Gastroesophageal sphincter (tissue), 3 donors: ENCODE measurements around the gene GRID2.

Source experiments
- EP300 ChIP-seq: sonication (generic); formaldehyde crosslinking; IDR thresholded peaks from one replicate; pipeline ENCODE4 v1.6.1; 2017; ENCODE audit warnings: antibody characterized with exemption, mild to moderate bottlenecking
- POLR2A ChIP-seq, 2 donors: fragments of 450-650 bp; IDR thresholded peaks; one replicate each; pipeline ENCODE4 v1.6.1; 2017; ENCODE audit warnings: antibody characterized with exemption in 2 of 2, mild to moderate bottlenecking in 2 of 2, moderate library complexity in 1 of 2
- POLR2AphosphoS5 ChIP-seq: sonication (generic); formaldehyde crosslinking; IDR thresholded peaks from one replicate; pipeline ENCODE4 v1.6.1; 2017; ENCODE audit warnings: antibody characterized with exemption
- TF ChIP-seq, protein P1 (sequence below), 4 experiments: fragments of 200-600 bp in 2 of 4; fragments of 450-650 bp in 2 of 4; sonication (generic) in 1 of 4; IDR thresholded peaks; one replicate each; pipeline ENCODE4 v1.5.1; 2017 to 2019; ENCODE audit warnings: antibody characterized with exemption in 4 of 4, mild to moderate bottlenecking in 2 of 4, moderate library complexity in 2 of 4

DNA sequence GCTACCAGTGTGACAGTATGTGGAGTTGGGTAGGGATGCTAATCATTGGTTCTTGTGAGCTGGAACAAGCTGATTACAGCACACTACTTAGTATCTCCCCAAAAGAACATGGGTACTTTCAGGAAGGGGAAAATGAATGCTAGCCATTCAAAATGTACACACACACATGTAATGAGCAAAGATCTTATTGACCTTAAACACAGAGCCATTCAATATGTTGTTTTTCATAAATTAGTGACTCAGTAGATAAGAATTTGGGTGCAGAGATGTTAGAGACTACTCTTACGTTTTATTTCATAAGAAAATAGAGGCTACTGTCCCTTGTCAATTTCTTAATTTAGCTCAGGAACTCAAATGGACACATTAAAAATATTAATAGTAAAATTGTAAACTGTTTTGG is 1015.3 kb downstream of the GRID2 start:
- TF ChIP-seq, protein P1, sequence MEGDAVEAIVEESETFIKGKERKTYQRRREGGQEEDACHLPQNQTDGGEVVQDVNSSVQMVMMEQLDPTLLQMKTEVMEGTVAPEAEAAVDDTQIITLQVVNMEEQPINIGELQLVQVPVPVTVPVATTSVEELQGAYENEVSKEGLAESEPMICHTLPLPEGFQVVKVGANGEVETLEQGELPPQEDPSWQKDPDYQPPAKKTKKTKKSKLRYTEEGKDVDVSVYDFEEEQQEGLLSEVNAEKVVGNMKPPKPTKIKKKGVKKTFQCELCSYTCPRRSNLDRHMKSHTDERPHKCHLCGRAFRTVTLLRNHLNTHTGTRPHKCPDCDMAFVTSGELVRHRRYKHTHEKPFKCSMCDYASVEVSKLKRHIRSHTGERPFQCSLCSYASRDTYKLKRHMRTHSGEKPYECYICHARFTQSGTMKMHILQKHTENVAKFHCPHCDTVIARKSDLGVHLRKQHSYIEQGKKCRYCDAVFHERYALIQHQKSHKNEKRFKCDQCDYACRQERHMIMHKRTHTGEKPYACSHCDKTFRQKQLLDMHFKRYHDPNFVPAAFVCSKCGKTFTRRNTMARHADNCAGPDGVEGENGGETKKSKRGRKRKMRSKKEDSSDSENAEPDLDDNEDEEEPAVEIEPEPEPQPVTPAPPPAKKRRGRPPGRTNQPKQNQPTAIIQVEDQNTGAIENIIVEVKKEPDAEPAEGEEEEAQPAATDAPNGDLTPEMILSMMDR (IDR thresholded peaks at IDR 0.05): no peak
- no peak for TF ChIP-seq POLR2A (IDR thresholded peaks at IDR 0.05)
- TF ChIP-seq POLR2AphosphoS5: no peak
- TF ChIP-seq EP300: no peak
